Measurements from ENCODE around the gene AMOTL2.

AMOTL2 gene

GRCh38 chr3:134326760-134327593 is 47.3 kb downstream of the AMOTL2 start:
- H3K36me3 ChIP-seq (ENCODE audit: control insufficient read depth, low read length), result no peaks in the 10 kb centered on the region
- H3K4me3 ChIP-seq (ENCODE audit: low read length), result no peak overlapping the region
- no peaks in the 10 kb centered on the region for H3K9me2 ChIP-seq (replicated peaks; ENCODE audit: control insufficient read depth, low read length)
- no peaks in the 10 kb centered on the region for H3K4me1 ChIP-seq (ENCODE audit: control insufficient read depth, low read length)
- H3K4me2 ChIP-seq (ENCODE audit: low read length), result no peak overlapping the region
- no peaks in the 10 kb centered on the region for H3K9me3 ChIP-seq (ENCODE audit: control insufficient read depth, insufficient read depth, low read length)
- TF ChIP-seq EZH2phosphoT487 (IDR thresholded peaks at IDR 0.05; ENCODE audit: borderline replicate concordance, low read length), result no peak
- no peak for TF ChIP-seq CTCF (IDR thresholded peaks at IDR 0.05; ENCODE audit: low read depth, low read length, poor library complexity, severe bottlenecking)
- H3K27me3 ChIP-seq (ENCODE audit: control insufficient read depth, low read length), result 0 out of 2 replicates have a peak, but pooled peaks cover 9% of the 10 kb centered on the region
- no peaks in the 10 kb centered on the region for H3F3A ChIP-seq (ENCODE audit: control insufficient read depth, insufficient read depth)
- no peak overlapping the region for H3K27ac ChIP-seq (ENCODE audit: low read depth, low read length)
- no peaks in the 10 kb centered on the region for H4K20me1 ChIP-seq (ENCODE audit: control insufficient read depth, insufficient read depth, low read depth, low read length)
- no peaks in the 10 kb centered on the region for H3K79me2 ChIP-seq (ENCODE audit: control insufficient read depth, low read length)

GRCh38 chr3:134326126-134326525 is 48.1 kb downstream of the AMOTL2 start:
- Histone ChIP-seq H3K27me3 (ENCODE audit: control insufficient read depth, low read length) (0 out of 2 replicates have a peak, but pooled peaks cover 9% of the 10 kb centered on the region), H3K9me2 (replicated peaks; ENCODE audit: control insufficient read depth, low read length) (no peaks in the 10 kb centered on the region), H3K36me3 (ENCODE audit: control insufficient read depth, low read length) (no peaks in the 10 kb centered on the region), H3K79me2 (ENCODE audit: control insufficient read depth, low read length) (no peaks in the 10 kb centered on the region), H3K4me1 (ENCODE audit: control insufficient read depth, low read length) (no peaks in the 10 kb centered on the region), H3K4me2 (ENCODE audit: low read length) (no peak overlapping the region), H3F3A (ENCODE audit: control insufficient read depth, insufficient read depth) (no peaks in the 10 kb centered on the region), H4K20me1 (ENCODE audit: control insufficient read depth, insufficient read depth, low read depth, low read length) (no peaks in the 10 kb centered on the region), H3K4me3 (ENCODE audit: low read length) (no peak overlapping the region), H3K9me3 (ENCODE audit: control insufficient read depth, insufficient read depth, low read length) (no peaks in the 10 kb centered on the region), H3K27ac (ENCODE audit: low read depth, low read length) (no peak overlapping the region)
- TF ChIP-seq CTCF (IDR thresholded peaks at IDR 0.05; ENCODE audit: low read depth, low read length, poor library complexity, severe bottlenecking) (no peak), EZH2phosphoT487 (IDR thresholded peaks at IDR 0.05; ENCODE audit: borderline replicate concordance, low read length) (no peak)

GRCh38 chr3:134325706-134326105 is 48.5 kb downstream of the AMOTL2 start:
- no peaks in the 10 kb centered on the region for H3F3A ChIP-seq (ENCODE audit: control insufficient read depth, insufficient read depth)
- H3K36me3 ChIP-seq (ENCODE audit: control insufficient read depth, low read length), result no peaks in the 10 kb centered on the region
- no peaks in the 10 kb centered on the region for H3K9me3 ChIP-seq (ENCODE audit: control insufficient read depth, insufficient read depth, low read length)
- H3K27me3 ChIP-seq (ENCODE audit: control insufficient read depth, low read length), result 0 out of 2 replicates have a peak, but pooled peaks cover 11% of the 10 kb centered on the region
- no peaks in the 10 kb centered on the region for H3K9me2 ChIP-seq (replicated peaks; ENCODE audit: control insufficient read depth, low read length)
- H3K4me2 ChIP-seq (ENCODE audit: low read length), result no peak overlapping the region
- H3K79me2 ChIP-seq (ENCODE audit: control insufficient read depth, low read length), result no peaks in the 10 kb centered on the region
- no peak for TF ChIP-seq CTCF (IDR thresholded peaks at IDR 0.05; ENCODE audit: low read depth, low read length, poor library complexity, severe bottlenecking)
- no peak for TF ChIP-seq EZH2phosphoT487 (IDR thresholded peaks at IDR 0.05; ENCODE audit: borderline replicate concordance, low read length)
- no peak overlapping the region for H3K4me3 ChIP-seq (ENCODE audit: low read length)
- H4K20me1 ChIP-seq (ENCODE audit: control insufficient read depth, insufficient read depth, low read depth, low read length), result no peaks in the 10 kb centered on the region
- no peak overlapping the region for H3K27ac ChIP-seq (ENCODE audit: low read depth, low read length)
- H3K4me1 ChIP-seq (ENCODE audit: control insufficient read depth, low read length), result no peaks in the 10 kb centered on the region

Data from DOHH2 (cell line).